SK-N-SH treated with all-trans-retinoic acid at 6 μM for 48 hours (cell line): ENCODE data around the gene RANBP1.

Source experiments
- ATAC-seq: fragments of 200-7000 bp; cut with Tn5 transposase; 3 replicates; pipeline ENCODE4 v1.9.1; 2020; ENCODE audit warnings: mild to moderate bottlenecking, moderate library complexity
- ARNTL ChIP-seq: fragments of 450-650 bp; formaldehyde crosslinking; IDR thresholded peaks from 2 replicates; pipeline ENCODE4 v1.5.0; 2020; ENCODE audit warnings: low read depth, mild to moderate bottlenecking, moderate library complexity, borderline replicate concordance
- BACH2 ChIP-seq: fragments of 250-450 bp; sonication (Bioruptor Pico); IDR thresholded peaks from 2 replicates; pipeline ENCODE4 v1.9.0; 2021; ENCODE audit warnings: mild to moderate bottlenecking, borderline replicate concordance
- CSDC2 ChIP-seq: fragments of 250-450 bp; sonication (Bioruptor Pico); IDR thresholded peaks from 2 replicates; pipeline ENCODE4 v1.5.0; 2020; ENCODE audit warnings: mild to moderate bottlenecking, moderate library complexity
- CSRNP3 ChIP-seq: fragments of 250-450 bp; sonication (Bioruptor Pico); IDR thresholded peaks from 2 replicates; pipeline ENCODE4 v1.5.1; 2021; ENCODE audit warnings: mild to moderate bottlenecking, moderate library complexity
- ESRRG ChIP-seq: fragments of 250-450 bp; sonication (Bioruptor Pico); IDR thresholded peaks from 2 replicates; pipeline ENCODE4 v1.6.1; 2021; ENCODE audit warnings: mild to moderate bottlenecking
- GLIS3 ChIP-seq: fragments of 250-450 bp; sonication (Bioruptor Pico); IDR thresholded peaks from 2 replicates; pipeline ENCODE4 v1.5.0; 2020; ENCODE audit warnings: mild to moderate bottlenecking, moderate library complexity
- ISL1 ChIP-seq: fragments of 250-450 bp; sonication (Bioruptor Pico); IDR thresholded peaks from 2 replicates; pipeline ENCODE4 v2.1.2; 2022; ENCODE audit warnings: mild to moderate bottlenecking, moderate library complexity
- PATZ1 ChIP-seq: fragments of 250-450 bp; sonication (Bioruptor Pico); IDR thresholded peaks from 2 replicates; pipeline ENCODE4 v1.8.0; 2020; ENCODE audit warnings: mild to moderate bottlenecking, moderate library complexity, borderline replicate concordance
- PPARA ChIP-seq: fragments of 250-450 bp; sonication (Bioruptor Pico); IDR thresholded peaks from 2 replicates; pipeline ENCODE4 v1.5.0; 2020; ENCODE audit warnings: mild to moderate bottlenecking, borderline replicate concordance
- RARB ChIP-seq: fragments of 250-450 bp; sonication (Bioruptor Pico); IDR thresholded peaks from 2 replicates; pipeline ENCODE4 v1.8.0; 2021; ENCODE audit warnings: mild to moderate bottlenecking, moderate library complexity
- SNAI2 ChIP-seq: fragments of 250-450 bp; sonication (Bioruptor Pico); IDR thresholded peaks from 2 replicates; pipeline ENCODE4 v1.5.0; 2020; ENCODE audit warnings: mild to moderate bottlenecking, moderate library complexity
- TCF4 ChIP-seq: fragments of 250-450 bp; sonication (Bioruptor Pico); IDR thresholded peaks from 2 replicates; pipeline ENCODE4 v1.8.0; 2021; ENCODE audit warnings: mild to moderate bottlenecking, moderate library complexity, borderline replicate concordance
- TOX ChIP-seq: fragments of 250-450 bp; sonication (Bioruptor Pico); IDR thresholded peaks from 2 replicates; pipeline ENCODE4 v1.8.0; 2021; ENCODE audit warnings: mild to moderate bottlenecking, moderate library complexity, borderline replicate concordance
- ZC3H10 ChIP-seq: fragments of 250-450 bp; sonication (Bioruptor Pico); IDR thresholded peaks from 2 replicates; pipeline ENCODE4 v1.5.1; 2021; ENCODE audit warnings: mild to moderate bottlenecking, moderate library complexity
- ZFP3 ChIP-seq: fragments of 250-450 bp; sonication (Bioruptor Pico); IDR thresholded peaks from 2 replicates; pipeline ENCODE4 v1.5.0; 2020; ENCODE audit warnings: mild to moderate bottlenecking, moderate library complexity
- ZFP30 ChIP-seq: fragments of 450-650 bp; formaldehyde crosslinking; IDR thresholded peaks from 2 replicates; pipeline ENCODE4 v1.5.0; 2022; ENCODE audit warnings: mild to moderate bottlenecking, moderate library complexity
- ZNF565 ChIP-seq: fragments of 450-650 bp; formaldehyde crosslinking; conservative IDR thresholded peaks from 2 replicates; pipeline ENCODE4 v1.5.0; 2020; ENCODE audit warnings: low read depth, mild to moderate bottlenecking, moderate library complexity
- ZNF70 ChIP-seq: fragments of 450-650 bp; formaldehyde crosslinking; IDR thresholded peaks from 2 replicates; pipeline ENCODE4 v1.5.0; 2020; ENCODE audit warnings: mild to moderate bottlenecking, moderate library complexity
- ZNF8 ChIP-seq: fragments of 450-650 bp; formaldehyde crosslinking; IDR thresholded peaks from 2 replicates; pipeline ENCODE4 v1.5.0; 2020; ENCODE audit warnings: mild to moderate bottlenecking, moderate library complexity
- TF ChIP-seq, protein P1 (sequence below): fragments of 250-450 bp; sonication (Bioruptor Pico); IDR thresholded peaks from 2 replicates; pipeline ENCODE4 v1.5.0; 2020; ENCODE audit warnings: mild to moderate bottlenecking, moderate library complexity
- TF ChIP-seq, protein P2 (sequence below): fragments of 250-450 bp; sonication (Bioruptor Pico); IDR thresholded peaks from 2 replicates; pipeline ENCODE4 v1.8.0; 2021; ENCODE audit warnings: low read depth, mild to moderate bottlenecking, moderate library complexity, borderline replicate concordance

RANBP1 gene

GRCh38 chr22:20089226-20089976 is 26.5 kb upstream of the RANBP1 start:
- TF ChIP-seq RARB (CRISPR knock-in tag), result no peak
- TF ChIP-seq ISL1 (CRISPR knock-in tag), result no peak
- no peak for TF ChIP-seq TCF4 (CRISPR knock-in tag)
- TF ChIP-seq PPARA (CRISPR knock-in tag), result no peak
- TF ChIP-seq ZC3H10 (CRISPR knock-in tag), result no peak
- no peak for TF ChIP-seq CSRNP3 (CRISPR knock-in tag)
- TF ChIP-seq BACH2 (CRISPR knock-in tag), result no peak
- no peak for TF ChIP-seq ZNF8 (CRISPR knock-in tag)
- no peak for TF ChIP-seq GLIS3
- no peak for TF ChIP-seq PATZ1 (CRISPR knock-in tag)
- no peak for TF ChIP-seq ESRRG (CRISPR knock-in tag)
- no peak for TF ChIP-seq CSDC2 (CRISPR knock-in tag)
- no peak for TF ChIP-seq SNAI2 (CRISPR knock-in tag)
- TF ChIP-seq ZFP30, result no peak
- TF ChIP-seq ARNTL (CRISPR knock-in tag), result no peak
- TF ChIP-seq, protein P1, sequence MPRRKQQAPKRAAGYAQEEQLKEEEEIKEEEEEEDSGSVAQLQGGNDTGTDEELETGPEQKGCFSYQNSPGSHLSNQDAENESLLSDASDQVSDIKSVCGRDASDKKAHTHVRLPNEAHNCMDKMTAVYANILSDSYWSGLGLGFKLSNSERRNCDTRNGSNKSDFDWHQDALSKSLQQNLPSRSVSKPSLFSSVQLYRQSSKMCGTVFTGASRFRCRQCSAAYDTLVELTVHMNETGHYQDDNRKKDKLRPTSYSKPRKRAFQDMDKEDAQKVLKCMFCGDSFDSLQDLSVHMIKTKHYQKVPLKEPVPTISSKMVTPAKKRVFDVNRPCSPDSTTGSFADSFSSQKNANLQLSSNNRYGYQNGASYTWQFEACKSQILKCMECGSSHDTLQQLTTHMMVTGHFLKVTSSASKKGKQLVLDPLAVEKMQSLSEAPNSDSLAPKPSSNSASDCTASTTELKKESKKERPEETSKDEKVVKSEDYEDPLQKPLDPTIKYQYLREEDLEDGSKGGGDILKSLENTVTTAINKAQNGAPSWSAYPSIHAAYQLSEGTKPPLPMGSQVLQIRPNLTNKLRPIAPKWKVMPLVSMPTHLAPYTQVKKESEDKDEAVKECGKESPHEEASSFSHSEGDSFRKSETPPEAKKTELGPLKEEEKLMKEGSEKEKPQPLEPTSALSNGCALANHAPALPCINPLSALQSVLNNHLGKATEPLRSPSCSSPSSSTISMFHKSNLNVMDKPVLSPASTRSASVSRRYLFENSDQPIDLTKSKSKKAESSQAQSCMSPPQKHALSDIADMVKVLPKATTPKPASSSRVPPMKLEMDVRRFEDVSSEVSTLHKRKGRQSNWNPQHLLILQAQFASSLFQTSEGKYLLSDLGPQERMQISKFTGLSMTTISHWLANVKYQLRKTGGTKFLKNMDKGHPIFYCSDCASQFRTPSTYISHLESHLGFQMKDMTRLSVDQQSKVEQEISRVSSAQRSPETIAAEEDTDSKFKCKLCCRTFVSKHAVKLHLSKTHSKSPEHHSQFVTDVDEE (CRISPR knock-in tag), result no peak
- TF ChIP-seq, protein P2, sequence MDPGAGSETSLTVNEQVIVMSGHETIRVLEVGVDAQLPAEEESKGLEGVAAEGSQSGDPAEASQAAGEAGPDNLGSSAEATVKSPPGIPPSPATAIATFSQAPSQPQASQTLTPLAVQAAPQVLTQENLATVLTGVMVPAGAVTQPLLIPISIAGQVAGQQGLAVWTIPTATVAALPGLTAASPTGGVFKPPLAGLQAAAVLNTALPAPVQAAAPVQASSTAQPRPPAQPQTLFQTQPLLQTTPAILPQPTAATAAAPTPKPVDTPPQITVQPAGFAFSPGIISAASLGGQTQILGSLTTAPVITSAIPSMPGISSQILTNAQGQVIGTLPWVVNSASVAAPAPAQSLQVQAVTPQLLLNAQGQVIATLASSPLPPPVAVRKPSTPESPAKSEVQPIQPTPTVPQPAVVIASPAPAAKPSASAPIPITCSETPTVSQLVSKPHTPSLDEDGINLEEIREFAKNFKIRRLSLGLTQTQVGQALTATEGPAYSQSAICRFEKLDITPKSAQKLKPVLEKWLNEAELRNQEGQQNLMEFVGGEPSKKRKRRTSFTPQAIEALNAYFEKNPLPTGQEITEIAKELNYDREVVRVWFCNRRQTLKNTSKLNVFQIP (CRISPR knock-in tag), result no peak
- no peak for TF ChIP-seq ZFP3 (CRISPR knock-in tag)
- TF ChIP-seq, all 23 proteins: peak for 0
- ATAC-seq, result no peak

DNA sequence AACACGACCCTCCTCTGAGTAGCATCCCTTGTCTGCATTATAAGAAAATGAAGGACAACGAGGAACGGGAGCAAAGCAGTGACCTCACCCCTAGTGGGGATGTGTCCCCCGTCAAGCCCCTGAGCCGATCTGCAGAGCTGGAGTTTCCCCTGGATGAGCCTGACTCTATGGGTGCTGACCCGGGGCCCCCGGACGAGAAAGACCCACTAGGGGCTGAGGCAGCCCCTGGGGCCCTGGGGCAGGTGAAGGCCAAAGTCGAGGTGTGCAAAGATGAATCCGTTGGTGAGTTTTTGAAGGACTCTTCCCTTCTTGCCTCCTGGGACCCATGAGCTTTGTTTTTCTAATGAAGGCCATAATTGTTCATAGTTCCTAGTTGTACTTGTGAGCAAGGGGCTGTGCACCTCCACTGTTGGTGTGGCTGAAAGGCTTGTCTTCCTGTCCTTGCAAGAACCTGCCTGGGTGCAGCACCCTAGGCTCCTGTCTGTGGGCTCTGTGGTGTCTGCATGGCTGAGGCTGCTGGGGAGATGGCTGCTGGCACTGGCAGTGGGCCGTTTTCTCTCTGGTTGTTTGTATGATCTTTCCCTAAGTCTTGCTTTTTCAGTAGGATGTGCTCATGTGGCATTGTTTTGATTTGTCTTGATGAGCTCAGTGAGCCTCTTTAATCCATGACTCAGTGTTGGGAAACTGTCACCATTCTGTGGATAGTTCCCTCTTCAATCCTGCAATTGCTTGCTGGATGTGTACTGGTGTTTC is 25.8 kb upstream of the RANBP1 start:
- ATAC-seq, result no peak
- TF ChIP-seq ZNF70 (CRISPR knock-in tag) (no peak), TCF4 (CRISPR knock-in tag) (no peak), TOX (CRISPR knock-in tag) (no peak), ZNF565 (CRISPR knock-in tag) (no peak), ZFP3 (CRISPR knock-in tag) (no peak), ZFP30 (no peak), BACH2 (CRISPR knock-in tag) (no peak), ARNTL (CRISPR knock-in tag) (no peak), CSDC2 (CRISPR knock-in tag) (no peak), ESRRG (CRISPR knock-in tag) (no peak), ZNF8 (CRISPR knock-in tag) (no peak), PATZ1 (CRISPR knock-in tag) (no peak), ISL1 (CRISPR knock-in tag) (no peak), SNAI2 (CRISPR knock-in tag) (no peak)
- TF ChIP-seq, protein P2 (CRISPR knock-in tag), result no peak
